Activated CD8-positive, alpha-beta memory T cell treated with anti-CD3 and anti-CD28 coated beads for 48 hours (primary cell): Measurements from ENCODE around the gene ACSL5.

Experiments
- DNase-seq, 3 experiments: peaks; one replicate each; pipeline ENCODE4 v3.0.0-alpha.2; 2020; ENCODE audit warnings: low read depth in 2 of 3, low spot score in 2 of 3

The ACSL5 gene

GRCh38 chr10:112373912-112374338 is at the start of gene ACSL5:
Gene ACSL5 (plus strand): TSS chr10:112374116. CDS start chr10:112394947, 20,831 bp downstream.
- DNase-seq = no peak

DNA sequence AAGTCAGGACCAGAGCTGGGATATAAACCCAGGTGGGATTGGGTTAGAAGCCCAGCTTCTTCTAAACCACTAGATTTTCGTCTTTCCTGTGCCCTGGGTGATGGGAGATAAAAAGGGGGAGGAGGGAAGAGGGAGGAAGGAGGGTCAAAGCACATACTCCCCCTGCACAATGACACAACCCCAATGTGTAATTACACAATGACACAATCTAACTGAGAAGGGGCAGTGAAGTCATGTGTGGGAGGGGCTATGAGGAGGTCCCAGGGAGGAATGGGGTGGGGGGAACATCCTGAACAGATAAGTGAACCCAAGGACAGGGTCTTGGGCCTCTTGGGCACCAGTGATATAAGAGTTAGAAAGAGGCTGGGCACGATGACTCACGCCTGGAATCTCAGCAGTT is 46.2 kb upstream of the ACSL5 start:
- no peak for DNase-seq

DNA sequence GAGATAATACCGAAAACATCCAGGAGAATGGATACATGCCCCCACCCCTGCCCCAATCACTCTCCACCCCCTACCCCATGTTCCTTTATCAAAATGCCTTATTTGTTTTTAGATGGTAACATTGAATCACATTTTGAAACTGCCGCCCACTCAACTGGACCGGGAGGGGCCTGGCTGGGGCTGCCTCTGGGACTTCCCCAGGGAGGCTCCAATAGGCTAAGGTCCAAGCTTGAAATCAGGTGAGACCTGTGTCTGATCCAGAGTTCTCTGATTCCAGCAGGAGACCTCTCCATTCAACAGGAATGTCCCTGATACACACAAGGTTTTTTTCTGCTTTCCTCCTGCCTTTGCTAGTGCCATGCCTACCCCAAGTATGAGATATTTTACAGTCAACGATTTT is 43.8 kb upstream of the ACSL5 start:
- DNase-seq = no peak

- no peak for DNase-seq
Measured at GRCh38 chr10:112330607-112331160, 43.2 kb upstream of the ACSL5 start.

DNA sequence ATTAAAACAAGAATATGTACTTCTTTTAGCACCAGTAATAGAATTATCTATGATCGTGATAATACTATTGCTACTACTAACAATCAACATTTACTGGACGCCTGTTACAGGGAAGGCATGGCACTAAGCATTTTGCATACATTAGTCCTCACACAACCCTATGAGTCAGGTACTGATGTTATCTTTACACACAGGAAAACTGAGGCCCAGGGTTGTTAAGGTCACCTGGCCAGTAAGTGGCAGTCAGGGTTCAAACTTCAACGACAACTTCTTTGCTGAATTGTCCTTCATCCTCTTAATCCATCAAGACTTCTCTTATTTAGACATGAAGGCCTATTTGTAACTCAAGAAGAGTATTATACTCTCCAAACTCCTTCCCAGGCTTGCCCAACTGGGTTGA is 41.9 kb upstream of the ACSL5 start:
- no peak for DNase-seq

- DNase-seq = no peak
Measured at GRCh38 chr10:112332509-112333228, 41.2 kb upstream of the ACSL5 start.

GRCh38 chr10:112333452-112333851 is 40.5 kb upstream of the ACSL5 start:
- DNase-seq = no peak

GRCh38 chr10:112335111-112335867 is 38.6 kb upstream of the ACSL5 start:
- no peak for DNase-seq

GRCh38 chr10:112335868-112336265 is 38.0 kb upstream of the ACSL5 start:
- no peak for DNase-seq

DNA sequence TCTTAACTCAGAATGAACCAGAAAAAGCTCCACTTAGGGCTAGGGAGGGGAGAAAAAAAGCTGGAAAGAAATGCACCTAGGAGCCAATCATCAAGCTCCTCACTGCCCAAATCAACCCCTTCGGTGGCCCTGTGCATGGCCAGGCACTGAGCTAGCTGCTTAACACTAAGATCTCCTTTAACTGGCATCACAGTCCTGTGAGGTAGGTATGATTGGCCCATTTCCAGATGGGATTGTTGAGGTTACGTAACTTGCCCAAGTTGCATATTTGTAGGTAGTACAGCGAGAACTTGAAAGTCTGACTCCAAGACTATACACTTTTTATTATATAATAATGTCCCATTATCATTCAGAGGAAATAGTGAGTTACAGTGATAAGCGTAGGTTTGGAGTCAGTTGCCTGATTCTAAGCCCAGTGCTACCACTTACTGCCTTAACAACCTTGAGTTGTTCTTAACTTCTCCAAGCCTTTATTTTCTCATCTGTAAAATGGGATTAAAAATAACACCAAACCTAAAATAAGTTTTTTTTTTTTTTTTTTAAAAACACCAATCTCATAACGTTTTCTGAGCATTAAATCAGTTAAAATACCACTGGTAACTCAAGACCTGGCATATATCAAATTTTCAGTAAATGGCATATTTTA is 37.2 kb upstream of the ACSL5 start:
- DNase-seq = no peak

GRCh38 chr10:112338957-112339356 is 35.0 kb upstream of the ACSL5 start:
- no peak for DNase-seq

GRCh38 chr10:112340601-112341000 is 33.3 kb upstream of the ACSL5 start:
- no peak for DNase-seq

DNA sequence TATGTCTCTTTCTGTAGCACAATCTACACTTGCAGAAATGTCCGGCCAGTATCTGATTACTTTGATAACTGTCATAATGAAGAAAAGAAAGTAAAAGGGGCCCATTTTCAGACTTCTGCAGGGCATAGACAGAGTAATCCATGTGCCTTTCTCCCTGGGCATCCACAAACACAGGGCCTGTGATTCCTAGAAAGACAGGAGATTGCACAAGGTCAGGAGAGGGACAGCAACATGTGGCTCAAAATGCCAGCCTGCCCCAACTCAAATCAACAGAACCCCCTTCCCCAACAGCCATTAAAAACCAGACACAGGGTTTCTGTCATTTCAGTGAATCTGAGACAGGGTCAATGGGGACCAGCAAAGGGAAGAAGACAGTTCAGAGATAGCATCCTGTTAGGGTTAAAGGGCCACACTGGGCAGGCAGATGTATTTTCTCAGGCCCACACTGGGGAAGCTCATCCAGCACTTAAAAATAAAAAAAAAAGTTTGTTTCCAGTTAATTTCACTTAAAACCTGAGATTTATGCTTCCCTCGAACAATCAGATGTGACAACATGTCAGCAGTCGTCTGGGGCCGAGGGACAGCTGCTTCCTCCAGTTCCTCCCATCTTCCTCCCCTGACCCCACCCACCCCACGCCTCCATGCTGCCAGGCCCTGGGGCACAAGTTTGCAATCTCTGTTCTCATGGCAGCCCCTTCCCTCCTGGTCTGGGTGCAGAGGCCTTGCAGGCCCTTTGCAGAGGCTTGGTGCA is 30.7 kb upstream of the ACSL5 start:
- DNase-seq = no peak

GRCh38 chr10:112344261-112344660 is 29.7 kb upstream of the ACSL5 start:
- no peak for DNase-seq

- no peak for DNase-seq
Measured at GRCh38 chr10:112345202-112345601, 28.7 kb upstream of the ACSL5 start.

GRCh38 chr10:112345743-112346142 is 28.2 kb upstream of the ACSL5 start:
- DNase-seq = no peak

- DNase-seq = no peak
Measured at GRCh38 chr10:112346774-112347173, 27.1 kb upstream of the ACSL5 start.

DNA sequence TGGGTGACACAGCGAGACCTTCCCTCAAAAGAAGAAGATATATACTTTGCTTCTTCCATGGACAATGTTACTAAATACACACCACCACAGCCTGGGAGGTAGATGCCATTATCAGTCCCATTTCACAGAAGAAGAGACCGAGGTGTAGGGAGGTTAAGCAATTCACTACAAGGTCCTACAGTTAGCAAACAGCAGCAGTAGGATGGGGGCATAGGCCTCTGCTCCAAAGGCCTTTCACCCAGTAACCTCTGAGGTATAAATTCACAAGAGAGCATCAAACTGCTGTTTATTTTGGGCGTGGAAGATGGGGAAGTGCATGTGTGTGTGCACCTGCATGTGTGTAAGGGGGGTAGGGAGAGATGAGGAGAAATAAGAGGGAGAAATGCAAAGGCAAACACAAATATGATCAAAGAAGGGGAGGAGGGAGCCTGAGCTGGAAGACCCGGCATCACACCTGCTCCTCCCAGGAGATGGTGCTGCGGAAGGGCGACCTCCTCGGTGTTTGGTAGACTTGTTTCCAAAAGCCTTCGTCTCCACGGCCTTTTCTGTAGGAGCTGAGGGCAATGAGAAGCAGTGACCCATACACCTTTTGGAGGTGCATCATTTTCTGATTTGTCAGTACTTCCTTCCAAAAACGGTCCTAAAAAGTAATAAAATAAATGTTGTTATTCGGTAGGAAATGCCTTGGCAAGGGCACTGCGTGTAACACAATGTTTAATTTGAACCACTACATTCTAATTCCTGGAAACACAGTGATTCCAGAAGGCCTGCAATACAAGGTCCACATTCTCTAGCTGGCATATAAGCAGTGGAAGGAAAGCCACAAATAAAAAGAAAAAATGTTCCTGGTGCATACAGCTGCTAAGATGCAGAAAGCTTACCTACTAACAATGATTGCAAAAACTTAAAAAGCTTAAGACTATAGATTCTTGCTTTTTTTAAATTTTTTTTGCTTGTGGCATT is 25.9 kb upstream of the ACSL5 start:
- no peak for DNase-seq

GRCh38 chr10:112348759-112349158 is 25.2 kb upstream of the ACSL5 start:
- no peak for DNase-seq

DNA sequence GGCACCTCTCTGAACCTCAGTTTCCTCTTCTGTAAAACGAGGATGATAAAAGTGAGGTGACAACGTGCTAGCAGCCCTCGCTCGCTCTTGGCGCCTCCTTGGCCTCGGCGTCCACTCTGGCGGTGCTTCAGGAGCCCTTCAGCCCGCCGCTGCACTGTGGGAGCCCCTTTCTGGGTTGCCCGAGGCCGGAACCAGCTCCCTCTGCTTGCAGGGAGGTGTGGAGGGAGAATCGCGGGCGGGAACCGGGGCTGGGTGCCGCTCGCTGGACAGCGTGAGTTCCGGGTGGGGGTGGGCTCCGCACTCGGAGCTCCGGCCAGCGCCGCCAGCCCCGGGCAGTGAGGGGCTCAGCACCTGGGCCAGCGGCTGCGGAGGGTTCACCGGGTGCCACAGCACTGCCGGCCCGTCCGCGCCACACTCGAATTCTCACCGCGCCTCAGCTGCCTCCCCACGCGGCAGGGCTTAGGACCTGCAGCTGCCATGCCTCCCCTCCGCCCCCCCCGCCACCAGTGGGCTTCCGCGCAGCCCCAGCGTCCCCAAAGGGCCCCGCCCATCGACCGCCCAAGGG is 24.3 kb upstream of the ACSL5 start:
- no peak for DNase-seq
